ENCODE measurements around the gene NAA20.

The NAA20 gene

GRCh38 chr20:20079102-20079784 lies 62.1 kb downstream of the NAA20 start:
- DNase-seq: no peak

All from activated CD4-positive, alpha-beta T cell treated with anti-CD3 and anti-CD28 coated beads, Interleukin-2, amount 50 U/mL, for 48 hours (primary cell).